ENCODE data around the gene TGFBR2.
A peak's percentile ranks its signal among the peaks of the same experiment; 100 is the strongest.
"Not testable (repeated sequence)": the region's sequence is repeated elsewhere in the genome, so short reads cannot be mapped to it uniquely, and the experiment has no call there.

The TGFBR2 gene

GRCh38 chr3:30657914-30658313, 51.5 kb downstream of the TGFBR2 start:
- peak; percentile 40 for DNase-seq (ENCODE audit: low spot score)

- DNase-seq (ENCODE audit: low spot score): peak; percentile 60
Observed at GRCh38 chr3:30658328-30659052, 52.1 kb downstream of the TGFBR2 start.

GRCh38 chr3:30659270-30660130, 53.1 kb downstream of the TGFBR2 start:
- DNase-seq (ENCODE audit: low spot score): no peak

- DNase-seq (ENCODE audit: low spot score): no peak
Observed at GRCh38 chr3:30660136-30660535, 53.7 kb downstream of the TGFBR2 start.

DNA sequence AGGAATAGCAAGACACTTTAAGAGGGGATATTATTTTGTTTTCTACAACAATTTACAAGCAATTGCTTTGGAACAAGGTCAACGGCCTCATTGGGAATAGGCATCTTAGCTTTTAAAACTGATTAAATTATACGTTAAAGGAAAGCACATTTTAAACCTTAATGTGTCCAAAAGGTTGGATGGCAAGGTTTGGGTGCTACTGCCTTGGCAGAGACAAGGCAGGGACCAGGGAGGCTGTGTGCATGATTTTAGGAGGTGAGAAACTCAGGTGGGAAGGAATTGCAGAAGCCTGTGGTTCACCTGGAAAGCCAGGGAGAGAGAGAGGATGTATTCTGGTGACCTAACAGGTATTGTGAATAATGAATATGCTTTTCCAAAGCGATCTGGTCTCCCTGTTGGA, 54.3 kb downstream of the TGFBR2 start:
- no peak for DNase-seq (ENCODE audit: low spot score)

DNA sequence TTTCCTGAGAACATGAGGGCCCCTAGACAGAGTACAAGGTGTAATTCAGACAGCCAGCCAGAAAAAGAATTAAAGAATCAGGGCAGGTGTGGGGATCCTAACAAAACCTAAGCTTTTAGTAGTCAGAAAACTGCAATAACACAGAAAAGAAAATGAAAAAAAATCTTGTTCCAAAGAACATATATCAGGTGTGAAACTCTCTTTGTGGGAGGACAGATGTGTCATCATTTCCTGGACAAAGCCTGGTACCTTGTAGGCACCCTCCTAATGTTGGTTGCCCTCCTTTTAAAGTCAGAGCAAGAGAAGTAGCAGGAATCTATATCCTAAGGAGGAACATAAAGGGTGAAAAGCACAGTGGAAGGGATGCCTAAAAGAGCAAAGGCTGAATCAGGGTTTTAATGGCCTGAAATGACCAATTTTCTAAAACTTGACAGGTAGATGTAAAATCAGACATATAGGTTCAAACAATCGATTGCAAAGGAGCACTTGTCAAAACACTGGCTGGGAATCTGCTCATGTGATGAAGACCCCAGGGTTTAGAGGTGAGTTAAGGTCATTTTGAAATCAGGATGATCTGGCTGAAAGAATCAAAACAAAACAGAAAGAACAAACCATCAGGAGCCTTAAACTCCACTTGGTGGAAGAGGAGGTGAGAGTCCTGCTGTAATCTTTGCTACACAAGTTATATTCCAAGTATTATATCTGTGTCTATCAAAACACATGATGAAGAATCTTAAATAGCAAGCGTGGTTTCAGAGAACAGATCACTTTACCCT, 54.9 kb downstream of the TGFBR2 start:
- DNase-seq (ENCODE audit: low spot score): peak; percentile 39

DNA sequence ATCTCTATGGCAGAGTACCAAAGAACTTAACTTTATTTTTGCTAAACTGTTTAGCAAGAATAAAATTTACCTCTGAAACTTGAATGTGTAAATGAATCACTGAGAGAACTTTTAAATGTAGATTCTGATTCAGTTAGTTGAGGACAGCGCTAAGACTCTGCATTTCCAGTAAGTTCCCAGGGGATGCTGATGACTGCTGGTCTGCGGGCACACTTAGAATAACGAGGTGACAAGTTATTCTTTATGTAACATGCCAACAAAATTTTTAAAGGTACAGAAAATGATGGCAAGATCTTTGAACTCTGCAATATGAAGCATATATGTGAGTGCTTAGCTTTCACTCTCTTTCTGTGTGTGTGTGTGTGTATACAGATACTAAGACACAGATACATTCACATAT, 56.4 kb downstream of the TGFBR2 start:
- no peak for DNase-seq (ENCODE audit: low spot score)

DNA sequence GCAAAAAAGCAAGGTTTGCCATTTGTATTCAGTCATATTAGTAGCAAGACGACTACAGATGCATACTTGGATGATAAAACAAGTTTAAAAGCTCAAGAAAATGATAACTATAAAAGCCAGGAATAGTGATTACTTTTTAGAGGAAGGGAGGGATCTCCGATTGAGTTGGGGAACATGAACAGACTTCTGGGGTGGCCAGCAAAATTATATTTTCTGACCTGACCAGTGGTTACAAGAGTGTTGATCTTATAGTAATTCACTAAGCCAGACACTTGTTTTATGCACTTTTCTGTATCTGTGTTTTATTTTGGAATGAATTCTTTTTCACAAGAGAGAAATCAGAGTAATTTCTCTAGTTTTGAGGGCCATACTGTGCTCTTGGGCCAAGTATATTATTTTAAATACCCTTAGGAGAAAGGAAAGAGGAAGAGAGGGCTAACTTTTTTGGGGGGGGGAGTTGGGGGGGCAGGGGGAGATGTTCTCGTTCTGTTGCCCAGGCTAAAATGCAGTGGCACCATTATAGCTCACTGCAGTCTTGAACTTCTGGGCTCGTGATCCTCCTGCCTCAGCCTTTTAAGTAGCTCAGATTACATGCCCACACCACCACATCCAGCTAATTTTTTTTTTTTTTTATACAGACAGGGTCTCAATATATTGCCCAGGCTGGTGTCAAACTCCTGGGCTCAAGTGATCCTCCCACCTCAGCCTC, 57.3 kb downstream of the TGFBR2 start:
- DNase-seq (ENCODE audit: low spot score): no peak

DNA sequence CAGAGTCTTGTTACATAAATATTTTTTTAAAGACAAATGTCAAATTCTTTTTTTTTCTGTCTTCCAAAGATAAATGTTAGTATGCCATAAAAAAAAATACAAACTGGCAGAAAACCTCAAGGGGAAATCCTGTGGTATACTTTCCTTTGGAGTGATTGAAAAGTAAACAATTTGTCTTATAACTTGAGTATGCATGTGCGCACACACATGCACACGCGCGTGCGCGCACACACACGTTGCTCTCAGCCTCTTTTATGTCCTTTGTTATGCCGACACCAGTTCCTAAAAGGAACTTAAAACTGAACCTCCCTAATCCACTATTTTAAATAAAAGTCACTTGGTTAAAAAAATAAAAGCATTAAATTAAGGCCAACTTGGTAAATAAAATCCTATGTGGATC, 58.1 kb downstream of the TGFBR2 start:
- no peak for DNase-seq (ENCODE audit: low spot score)

DNA sequence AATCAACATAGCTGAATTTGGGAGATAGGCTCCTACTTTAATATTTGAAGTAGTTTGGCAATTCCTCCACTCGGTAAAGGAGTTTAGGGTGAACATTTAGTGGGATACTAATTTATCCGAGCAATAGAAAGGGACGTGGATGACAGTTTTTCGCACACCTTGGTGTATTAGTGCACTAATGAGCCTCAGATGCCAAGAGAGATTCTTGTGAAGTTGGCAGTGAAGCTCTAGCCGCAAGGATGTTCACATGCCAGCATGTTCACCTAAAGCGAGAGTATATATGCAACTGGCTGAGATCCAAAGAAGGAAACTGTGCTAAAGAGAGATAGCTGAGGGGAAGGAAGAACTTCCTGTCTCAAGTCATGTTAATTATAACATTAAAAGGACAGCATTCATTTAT, 58.5 kb downstream of the TGFBR2 start:
- DNase-seq (ENCODE audit: low spot score): peak; percentile 56

DNA sequence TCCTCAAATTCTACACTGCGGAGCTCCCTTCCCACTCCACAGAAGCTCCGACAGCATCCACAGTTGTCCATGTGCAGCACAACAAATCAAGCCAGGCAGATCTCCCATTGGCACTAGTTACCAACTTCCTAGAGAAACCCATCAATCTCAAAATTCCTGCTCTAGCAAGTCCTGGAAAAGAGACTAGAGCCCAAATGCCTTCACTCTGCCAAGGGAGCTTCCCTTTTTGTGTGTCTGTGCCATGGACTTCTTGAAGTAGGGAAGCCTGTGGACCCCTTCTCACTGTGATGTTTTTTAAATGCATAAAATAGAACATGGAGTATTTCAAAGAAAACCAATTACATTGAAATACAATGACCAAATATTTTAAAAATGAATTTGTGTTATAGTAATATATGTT, 59.1 kb downstream of the TGFBR2 start:
- DNase-seq (ENCODE audit: low spot score): no peak

GRCh38 chr3:30666572-30667279, 60.3 kb downstream of the TGFBR2 start:
- DNase-seq (ENCODE audit: low spot score): no peak

DNA sequence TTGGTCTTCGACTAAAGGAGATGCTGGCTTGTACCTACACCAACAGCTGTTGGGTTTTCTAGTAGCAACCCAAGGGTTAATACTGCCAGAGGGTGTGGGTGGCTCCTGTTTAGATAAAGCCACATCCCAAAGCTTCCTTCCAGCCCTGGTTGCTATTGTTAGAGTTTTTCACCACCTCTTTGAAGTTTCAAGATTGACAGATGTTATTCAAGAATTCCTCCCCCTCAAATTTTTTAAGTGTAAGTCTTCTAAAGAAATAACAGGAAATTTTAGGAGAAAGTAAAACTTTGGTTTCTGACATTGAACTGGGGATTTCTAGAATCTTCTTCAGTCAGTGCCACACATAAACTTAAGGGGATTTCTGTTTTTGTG, 60.9 kb downstream of the TGFBR2 start:
- peak; percentile 57 for DNase-seq (ENCODE audit: low spot score)

- no peak for DNase-seq (ENCODE audit: low spot score)
Observed at GRCh38 chr3:30668051-30668609, 61.7 kb downstream of the TGFBR2 start.

DNA sequence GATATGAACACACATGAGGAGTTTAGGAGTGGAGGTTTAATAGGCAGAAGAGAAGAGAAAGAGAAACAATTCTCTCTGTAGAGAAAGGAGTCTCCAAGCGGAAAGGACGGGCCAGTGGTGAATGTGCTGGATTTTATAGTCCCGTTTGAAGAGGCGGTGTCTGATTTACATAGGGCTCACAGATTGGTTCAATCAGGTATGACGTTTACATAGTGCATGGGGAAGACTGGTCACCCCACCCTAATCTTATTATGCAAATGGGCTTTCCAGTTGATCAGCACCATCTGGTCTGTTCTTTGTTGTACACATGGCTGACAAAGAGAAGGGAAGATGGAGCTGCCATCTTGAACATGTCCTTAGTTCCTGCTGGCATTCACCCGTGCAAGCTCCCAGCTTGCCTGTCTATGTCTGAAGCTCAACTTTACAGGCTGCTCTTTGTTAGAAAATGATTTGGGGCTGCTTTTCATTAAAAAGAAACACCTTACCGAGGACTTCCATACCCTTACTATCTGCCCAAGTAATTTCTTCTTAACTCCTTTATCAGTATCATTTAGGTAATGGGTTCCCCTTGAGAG, 63.0 kb downstream of the TGFBR2 start:
- not testable (repeated sequence) for DNase-seq (ENCODE audit: low spot score)

DNA sequence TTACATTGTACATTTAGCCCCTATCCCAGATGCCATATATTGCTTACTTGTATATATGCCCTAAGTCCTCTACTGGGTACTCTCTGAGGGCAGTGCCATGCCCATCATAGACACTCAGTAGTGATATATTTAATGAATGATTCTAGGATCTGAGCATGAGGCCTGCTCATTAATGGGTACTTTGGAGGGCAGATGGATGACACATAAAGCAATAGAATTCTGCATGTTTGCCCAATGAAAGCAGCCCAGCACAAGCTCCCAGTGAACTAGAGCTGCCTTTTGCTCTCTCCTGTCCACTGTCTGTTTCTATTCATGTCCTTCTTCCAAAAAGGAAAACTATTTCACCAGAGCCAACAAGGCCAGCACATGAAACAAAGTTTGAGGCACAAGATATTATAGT, 63.9 kb downstream of the TGFBR2 start:
- DNase-seq (ENCODE audit: low spot score): no peak

DNA sequence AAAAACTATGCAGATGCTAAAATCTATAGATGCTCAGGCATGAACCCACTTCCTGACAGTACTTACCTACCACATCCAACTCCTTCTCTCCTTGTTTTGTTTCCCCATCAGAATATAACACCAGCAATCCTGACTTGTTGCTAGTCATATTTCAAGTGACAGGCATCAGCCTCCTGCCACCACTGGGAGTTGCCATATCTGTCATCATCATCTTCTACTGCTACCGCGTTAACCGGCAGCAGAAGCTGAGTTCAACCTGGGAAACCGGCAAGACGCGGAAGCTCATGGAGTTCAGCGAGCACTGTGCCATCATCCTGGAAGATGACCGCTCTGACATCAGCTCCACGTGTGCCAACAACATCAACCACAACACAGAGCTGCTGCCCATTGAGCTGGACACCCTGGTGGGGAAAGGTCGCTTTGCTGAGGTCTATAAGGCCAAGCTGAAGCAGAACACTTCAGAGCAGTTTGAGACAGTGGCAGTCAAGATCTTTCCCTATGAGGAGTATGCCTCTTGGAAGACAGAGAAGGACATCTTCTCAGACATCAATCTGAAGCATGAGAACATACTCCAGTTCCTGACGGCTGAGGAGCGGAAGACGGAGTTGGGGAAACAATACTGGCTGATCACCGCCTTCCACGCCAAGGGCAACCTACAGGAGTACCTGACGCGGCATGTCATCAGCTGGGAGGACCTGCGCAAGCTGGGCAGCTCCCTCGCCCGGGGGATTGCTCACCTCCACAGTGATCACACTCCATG, 65.3 kb downstream of the TGFBR2 start:
- no peak for DNase-seq (ENCODE audit: low spot score)

DNA sequence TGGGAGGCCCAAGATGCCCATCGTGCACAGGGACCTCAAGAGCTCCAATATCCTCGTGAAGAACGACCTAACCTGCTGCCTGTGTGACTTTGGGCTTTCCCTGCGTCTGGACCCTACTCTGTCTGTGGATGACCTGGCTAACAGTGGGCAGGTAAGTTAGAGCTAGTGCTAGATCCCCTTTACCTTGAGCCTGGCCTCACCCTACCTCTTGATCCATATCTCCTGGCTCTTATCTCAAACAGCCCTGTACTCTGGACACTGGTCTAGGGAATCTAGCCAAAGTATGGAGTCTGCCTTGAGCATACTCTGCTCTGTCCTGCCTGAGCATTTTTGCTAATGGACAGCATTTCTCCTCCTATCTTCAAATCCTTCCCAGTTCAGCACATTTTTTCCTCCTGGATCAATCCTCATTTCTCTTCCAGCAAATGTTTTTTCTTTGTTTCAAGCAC, 65.9 kb downstream of the TGFBR2 start:
- DNase-seq (ENCODE audit: low spot score): no peak

DNA sequence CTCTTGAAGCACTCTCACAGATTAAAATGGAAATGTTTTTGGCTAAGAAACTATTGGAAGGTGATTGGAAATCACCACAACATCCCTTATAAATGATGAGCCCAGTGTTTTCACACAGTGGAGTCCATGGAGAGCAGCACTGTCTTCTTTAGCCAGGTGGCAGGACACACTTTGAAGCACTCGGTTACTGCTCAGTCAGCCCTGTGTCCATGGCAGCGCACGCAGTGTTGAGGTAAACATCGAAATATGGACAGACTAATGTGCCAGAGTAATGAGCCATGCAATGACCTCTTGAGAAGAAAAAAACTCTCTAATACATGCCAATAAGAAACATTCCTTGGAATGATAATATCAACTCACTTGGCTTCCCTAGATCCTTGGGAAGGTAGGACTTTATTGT, 66.6 kb downstream of the TGFBR2 start:
- DNase-seq (ENCODE audit: low spot score): no peak
